Transverse colon (tissue), 3 donors: ENCODE measurements around the gene PPP1R14C.

ENCODE experiments used
- CTCF ChIP-seq, 5 experiments: fragments of 200-600 bp in 3 of 5; fragments of 450-650 bp in 2 of 5; sonication (generic) in 3 of 5; IDR thresholded peaks; 1 replicate in 2 of 5; 2 replicates in 3 of 5; pipeline ENCODE4 v1.5.1; 2016 to 2017; ENCODE audit warnings: antibody characterized with exemption in 5 of 5, inconsistent platforms in 3 of 5, mild to moderate bottlenecking in 2 of 5, moderate library complexity in 1 of 5
- POLR2A ChIP-seq: fragments of 450-650 bp; IDR thresholded peaks from one replicate; pipeline ENCODE4 v1.6.1; 2016; ENCODE audit warnings: antibody characterized with exemption, mild to moderate bottlenecking, moderate library complexity

- TF ChIP-seq POLR2A (no peak), CTCF (IDR thresholded peaks at IDR 0.05) (no peak)
Observed at GRCh38 chr6:150156460-150156859, 13.6 kb downstream of the PPP1R14C start.
